Activated CD4-positive, alpha-beta T cell treated with anti-CD3 and anti-CD28 coated beads, Interleukin-2, Interleukin-4, amounts not matched to agents 100 ng/mL and 50 ng/mL, durations not matched to agents 16 hours and 8 hours (primary cell): ENCODE measurements around the gene HDGFL2.

ENCODE experiments used
- DNase-seq: peaks from one replicate; pipeline ENCODE4 v3.0.0-alpha.2; 2020; ENCODE audit warnings: low spot score

HDGFL2 gene

DNA sequence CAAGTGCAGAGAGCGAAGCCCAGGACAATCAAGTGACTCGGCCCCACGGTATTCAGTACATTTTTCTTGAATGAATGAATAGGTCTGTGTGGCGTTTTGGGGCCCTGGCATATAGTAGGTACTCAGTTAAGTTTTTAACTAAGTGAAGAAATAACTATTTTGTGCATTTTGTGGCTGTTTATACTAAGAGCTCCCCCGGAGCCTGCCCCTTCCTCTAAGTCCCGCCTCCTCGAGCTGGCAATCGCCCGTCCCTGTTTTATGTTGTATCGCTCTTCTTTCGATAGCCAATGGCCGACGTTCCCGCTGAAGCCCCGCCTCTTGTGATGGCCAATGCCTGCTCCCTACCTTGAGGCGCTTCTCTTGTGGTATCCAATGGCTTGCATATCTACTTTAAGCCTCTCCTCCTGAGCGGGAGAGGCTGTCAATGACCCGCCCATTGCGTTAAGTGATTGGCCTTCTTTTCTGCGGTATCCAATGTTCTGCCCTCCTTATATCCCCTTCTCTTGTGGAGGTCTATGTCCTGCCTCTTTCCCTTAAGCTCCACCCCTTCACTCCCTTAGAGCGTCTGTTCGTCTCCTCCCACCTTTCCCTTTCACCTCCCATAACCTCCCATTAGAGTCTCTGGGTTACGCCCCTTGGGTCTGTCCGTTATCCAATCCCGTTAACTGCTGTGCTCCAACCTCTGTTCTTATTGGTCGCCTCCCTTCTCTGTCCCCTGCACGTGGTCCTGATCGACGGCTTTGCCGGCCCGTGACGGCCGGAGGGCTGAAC, 509 bp upstream of the HDGFL2 start:
- peak; percentile 100 for DNase-seq

GRCh38 chr19:4473011-4473762, 1.1 kb downstream of the HDGFL2 start:
- no peak for DNase-seq

GRCh38 chr19:4473763-4474513, 1.8 kb downstream of the HDGFL2 start:
- no peak for DNase-seq

DNA sequence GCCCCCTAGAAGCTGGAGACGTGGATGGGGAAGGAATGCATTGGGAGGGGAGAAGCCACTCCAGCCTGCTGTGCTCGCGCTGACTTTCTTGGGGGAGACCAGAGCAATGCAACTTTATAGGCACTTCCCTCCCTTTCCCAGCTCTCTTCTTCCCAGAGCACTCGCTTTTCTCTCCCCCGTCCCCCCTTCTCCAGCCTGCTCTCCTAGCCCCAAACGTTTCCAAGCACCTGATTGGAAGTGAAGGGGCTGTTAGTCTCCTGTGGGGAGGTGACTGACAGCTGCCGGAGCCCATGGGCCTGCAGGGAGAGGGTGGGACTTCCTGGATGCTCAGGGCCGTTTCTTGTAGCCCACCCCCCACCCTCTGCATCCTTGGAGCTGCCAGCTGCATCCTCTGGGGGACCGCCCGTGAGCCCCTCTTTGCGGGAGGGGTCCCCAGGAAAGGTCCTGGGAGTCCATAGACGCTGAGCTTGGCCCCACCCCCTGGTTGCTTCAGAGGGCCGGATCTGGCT, 2.5 kb downstream of the HDGFL2 start:
- DNase-seq: peak; percentile 35

GRCh38 chr19:4477034-4477801, 5.1 kb downstream of the HDGFL2 start:
- no peak for DNase-seq

DNA sequence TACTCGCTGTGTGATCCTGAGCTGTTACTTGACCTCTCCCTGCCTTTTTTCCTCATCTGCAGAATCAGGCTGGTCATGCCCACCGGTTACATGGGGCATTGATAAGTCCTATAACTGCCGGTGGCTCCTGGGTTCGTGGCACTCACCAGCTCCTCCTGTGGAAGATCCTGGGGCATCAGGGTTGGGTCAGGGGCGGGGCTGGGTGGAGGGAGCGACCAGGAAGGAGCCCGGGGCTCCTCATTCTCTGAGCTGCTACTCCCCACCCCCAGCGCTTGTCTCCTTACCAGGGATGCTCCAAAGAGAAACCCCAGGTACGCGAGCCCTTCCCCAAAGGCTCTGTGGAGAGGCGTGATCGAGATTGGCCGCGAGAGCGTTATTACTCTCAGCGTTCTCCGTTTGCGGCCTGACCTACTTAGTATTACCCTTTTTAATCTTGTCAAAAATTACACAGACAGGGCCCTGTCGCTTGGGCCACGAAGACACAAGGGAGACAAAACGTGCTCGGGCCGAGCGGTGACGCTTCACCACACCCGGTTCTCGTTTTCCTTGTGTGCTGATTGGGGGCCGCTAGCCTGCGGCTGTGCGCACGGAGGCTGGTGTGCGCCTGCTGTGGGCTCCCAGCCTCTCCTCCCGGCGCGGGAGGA, 10.7 kb downstream of the HDGFL2 start:
- DNase-seq: no peak

GRCh38 chr19:4483385-4483784, 11.3 kb downstream of the HDGFL2 start:
- DNase-seq: no peak

DNA sequence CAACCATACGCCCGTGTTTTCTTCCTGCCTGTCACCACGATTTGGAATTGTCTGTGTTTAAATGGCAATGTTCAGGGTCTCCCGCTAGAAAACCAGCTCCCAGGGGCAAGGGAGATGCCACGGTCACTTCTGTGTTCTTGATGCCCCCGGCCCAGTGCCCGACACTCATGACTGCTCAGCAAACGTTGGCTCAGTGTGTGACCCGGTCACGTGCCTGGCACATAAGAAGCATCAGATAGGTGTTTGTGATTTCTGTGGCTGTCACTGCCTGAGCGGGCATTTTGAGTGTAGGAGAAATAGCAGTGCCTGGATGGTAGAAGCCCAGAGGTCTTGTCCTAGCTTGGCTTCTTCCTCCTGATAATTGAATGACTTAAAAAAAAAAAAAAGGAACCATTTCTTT, 15.5 kb downstream of the HDGFL2 start:
- no peak for DNase-seq

DNA sequence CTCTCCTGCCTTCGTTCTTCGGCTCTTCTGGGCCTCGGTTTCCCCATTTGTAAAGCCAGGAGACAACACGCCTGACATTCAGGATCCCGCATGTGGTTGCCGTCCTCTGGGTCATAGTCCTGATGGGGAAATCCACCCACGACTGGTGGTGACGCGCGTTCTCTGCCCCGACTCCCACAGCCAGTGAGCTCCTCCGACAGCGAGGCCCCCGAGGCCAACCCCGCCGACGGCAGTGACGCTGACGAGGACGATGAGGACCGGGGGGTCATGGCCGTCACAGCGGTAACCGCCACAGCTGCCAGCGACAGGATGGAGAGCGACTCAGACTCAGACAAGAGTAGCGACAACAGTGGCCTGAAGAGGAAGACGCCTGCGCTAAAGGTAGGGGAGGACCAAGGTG, 16.4 kb downstream of the HDGFL2 start:
- DNase-seq: no peak

DNA sequence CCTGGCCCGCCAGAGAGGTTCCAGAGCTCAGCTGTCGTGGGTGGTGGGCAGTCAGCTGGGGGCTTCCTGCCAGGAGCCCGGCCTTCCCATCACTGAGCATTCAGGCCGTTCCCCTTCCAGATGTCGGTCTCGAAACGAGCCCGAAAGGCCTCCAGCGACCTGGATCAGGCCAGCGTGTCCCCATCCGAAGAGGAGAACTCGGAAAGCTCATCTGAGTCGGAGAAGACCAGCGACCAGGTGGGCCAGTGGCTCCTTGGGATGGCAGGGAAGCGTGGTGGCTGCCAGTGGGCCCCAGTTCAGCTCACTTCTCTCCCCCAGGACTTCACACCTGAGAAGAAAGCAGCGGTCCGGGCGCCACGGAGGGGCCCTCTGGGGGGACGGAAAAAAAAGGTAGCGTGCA, 19.3 kb downstream of the HDGFL2 start:
- no peak for DNase-seq

- DNase-seq: no peak
Observed at GRCh38 chr19:4492337-4493103, 20.4 kb downstream of the HDGFL2 start.

DNA sequence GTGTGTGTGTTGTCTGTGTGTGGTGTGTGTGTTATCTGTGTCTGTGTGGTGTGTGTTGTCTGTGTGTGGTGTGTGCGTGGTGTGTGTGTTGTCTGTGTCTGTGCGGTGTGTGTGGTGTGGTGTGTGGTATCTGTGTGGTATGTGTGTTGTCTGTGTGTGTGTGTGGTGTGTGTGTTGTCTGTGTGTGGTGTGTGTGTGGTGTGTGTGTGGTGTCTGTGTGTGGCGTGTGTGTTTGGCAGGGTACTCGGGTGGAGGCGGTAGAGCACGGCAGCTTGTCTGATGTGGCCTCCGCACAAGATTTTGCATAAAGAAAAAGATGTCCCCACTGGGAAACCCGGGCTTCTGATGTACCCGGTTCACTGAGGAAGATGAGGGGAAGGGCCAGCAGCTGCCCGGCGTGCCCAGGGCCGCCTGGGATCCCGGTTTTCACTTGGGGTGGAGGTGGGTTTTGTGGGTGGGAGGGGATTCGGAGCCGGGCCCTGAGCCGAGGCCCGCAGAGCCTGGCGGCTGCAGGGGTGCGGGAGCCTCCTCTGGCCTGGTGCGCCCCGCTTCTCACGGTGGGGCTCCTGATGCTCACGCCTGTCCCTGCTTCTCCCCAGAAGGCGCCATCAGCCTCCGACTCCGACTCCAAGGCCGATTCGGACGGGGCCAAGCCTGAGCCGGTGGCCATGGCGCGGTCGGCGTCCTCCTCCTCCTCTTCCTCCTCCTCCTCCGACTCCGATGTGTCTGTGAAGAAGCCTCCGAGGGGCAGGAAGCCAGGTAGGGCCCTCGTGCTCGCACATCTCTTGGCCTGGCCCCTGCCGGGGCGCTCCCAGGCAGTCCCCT, 21.2 kb downstream of the HDGFL2 start:
- no peak for DNase-seq

GRCh38 chr19:4493929-4494690, 22.0 kb downstream of the HDGFL2 start:
- no peak for DNase-seq

- DNase-seq: no peak
Observed at GRCh38 chr19:4494691-4495064, 22.6 kb downstream of the HDGFL2 start.

- DNase-seq: no peak
Observed at GRCh38 chr19:4495471-4495870, 23.4 kb downstream of the HDGFL2 start.

- no peak for DNase-seq
Observed at GRCh38 chr19:4496304-4496703, 24.2 kb downstream of the HDGFL2 start.

GRCh38 chr19:4497770-4498389, 25.8 kb downstream of the HDGFL2 start:
- DNase-seq: no peak

DNA sequence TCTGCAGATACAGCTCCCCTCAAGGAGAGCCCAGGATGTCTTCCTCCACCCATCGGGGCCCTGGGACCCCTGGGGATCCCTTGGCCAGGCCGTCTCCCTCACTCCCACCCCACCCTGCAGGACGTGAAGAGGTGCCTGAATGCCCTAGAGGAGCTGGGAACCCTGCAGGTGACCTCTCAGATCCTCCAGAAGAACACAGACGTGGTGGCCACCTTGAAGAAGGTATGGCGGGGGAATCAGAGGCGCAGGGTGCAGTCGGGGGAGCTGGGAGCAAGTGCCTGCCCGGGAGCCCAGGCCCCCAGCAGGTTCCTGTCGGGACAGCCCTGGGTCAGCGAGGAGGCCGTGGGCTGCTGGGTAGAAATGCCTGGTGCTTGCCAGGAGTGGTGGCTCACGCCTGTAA, 26.6 kb downstream of the HDGFL2 start:
- DNase-seq: no peak

DNA sequence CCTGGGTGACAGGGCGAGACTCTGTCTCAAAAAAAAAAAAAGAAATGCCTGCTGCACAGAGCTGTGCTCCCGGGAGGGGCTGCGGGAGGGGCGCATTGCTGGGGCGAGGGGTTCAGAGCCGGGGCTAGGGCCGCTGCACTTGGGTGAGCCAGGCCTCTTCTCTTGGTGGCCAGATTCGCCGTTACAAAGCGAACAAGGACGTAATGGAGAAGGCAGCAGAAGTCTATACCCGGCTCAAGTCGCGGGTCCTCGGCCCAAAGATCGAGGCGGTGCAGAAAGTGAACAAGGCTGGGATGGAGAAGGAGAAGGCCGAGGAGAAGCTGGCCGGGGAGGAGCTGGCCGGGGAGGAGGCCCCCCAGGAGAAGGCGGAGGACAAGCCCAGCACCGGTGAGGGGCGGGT, 27.2 kb downstream of the HDGFL2 start:
- DNase-seq: no peak
